Stimulated activated CD4-positive, alpha-beta T cell treated with anti-CD3 and anti-CD28 coated beads, Interleukin-15, amount 100 ng/mL, for 48 hours (primary cell): ENCODE measurements around the gene THOC7.

Experiments
- DNase-seq, 2 donors: peaks; one replicate each; pipeline ENCODE4 v3.0.0-alpha.2; 2020; ENCODE audit warnings: low read depth in 2 of 2

THOC7 gene

DNA sequence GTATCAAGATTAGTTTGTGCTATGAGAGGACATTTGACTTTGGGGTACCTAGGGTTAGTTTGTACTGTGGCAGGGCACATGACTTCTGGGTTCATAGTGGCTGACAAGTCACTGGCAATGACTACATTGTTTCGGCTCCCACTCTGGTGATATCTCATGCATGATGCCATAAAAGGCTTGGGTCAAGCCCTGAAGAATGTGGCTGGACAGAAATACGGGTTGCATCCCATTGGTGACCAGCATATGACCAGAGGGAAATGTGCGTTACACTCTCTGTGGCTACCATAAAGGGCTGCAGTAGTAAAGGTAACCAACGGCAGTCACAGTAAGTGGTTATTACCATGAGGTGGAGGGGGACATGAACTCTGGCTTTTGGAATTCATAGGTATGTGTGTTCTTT lies 18.4 kb downstream of the THOC7 start:
- no peak for DNase-seq

DNA sequence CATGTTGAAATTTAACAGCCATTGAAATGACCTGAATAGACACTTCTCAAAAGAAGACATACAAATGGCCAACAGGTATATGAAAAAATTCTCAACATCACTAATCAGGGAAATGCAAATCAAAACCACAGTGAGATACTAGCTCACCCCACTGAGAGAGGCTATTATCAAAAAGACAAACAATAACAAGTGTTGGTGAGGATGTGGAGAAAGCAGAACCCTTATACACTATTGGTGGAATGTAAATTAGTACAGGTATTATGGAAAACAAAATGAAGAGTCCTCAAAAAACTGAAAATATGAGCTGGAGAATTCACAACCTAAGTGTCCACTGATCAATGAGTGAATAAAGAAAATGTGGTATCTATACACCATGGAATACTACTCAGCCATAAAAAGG lies 21.5 kb downstream of the THOC7 start:
- no peak for DNase-seq

DNA sequence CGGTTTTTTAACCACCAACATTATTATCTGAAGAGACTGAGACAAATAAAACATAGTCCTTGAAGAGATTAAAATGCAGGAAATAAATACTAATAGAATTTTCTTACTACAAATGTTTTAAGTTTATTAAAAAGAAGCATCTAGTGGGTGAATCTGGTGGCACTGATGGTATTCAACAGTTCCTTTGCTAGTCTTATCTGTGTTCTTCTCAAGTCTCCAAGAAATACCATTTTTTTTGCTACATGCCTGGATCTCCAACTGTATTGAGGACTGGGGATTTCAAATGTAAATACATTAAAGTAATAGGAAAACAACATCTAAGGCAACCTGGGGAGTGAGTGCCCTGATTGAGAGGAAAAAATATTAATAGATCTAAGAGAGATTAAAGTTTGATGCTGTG lies 21.9 kb downstream of the THOC7 start:
- DNase-seq: no peak

DNA sequence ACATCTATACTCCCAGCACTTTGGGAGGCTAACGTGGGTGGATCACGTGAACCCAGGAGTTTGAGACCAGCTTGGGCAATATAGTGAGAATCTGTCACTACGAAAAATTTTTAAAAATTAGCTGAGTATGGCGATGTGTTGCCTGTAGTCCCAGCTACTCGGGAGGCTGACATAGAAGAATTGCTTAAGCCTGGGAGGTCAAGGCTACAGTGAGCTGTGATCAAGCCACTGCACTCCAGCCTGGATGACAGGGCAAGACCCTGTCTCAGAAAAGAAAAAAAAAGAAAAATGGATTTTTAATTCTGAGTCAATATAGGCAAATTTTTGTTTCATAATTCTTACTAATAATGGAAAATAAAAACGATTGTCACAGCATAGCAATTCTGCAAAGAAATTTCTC lies 31.2 kb downstream of the THOC7 start:
- DNase-seq: no peak

DNA sequence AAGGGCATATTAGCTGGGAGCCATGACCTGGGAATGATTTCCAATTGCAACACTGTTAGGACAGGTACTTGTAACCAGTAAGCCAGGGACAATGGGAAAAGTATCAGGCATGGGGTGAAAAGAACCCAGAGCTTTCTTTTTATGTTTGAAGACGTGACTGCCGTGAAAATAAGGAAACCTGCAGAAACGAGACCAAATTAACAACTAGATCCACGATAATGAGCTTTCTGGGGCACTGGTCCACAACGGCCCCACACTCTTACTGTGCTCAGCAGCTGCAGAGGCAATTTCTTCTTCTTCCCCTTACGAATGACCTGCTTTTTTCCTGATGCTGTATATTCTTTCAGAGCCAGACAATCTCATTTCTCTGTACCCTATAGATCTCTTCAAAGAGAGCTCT lies 33.1 kb downstream of the THOC7 start:
- DNase-seq: no peak

DNA sequence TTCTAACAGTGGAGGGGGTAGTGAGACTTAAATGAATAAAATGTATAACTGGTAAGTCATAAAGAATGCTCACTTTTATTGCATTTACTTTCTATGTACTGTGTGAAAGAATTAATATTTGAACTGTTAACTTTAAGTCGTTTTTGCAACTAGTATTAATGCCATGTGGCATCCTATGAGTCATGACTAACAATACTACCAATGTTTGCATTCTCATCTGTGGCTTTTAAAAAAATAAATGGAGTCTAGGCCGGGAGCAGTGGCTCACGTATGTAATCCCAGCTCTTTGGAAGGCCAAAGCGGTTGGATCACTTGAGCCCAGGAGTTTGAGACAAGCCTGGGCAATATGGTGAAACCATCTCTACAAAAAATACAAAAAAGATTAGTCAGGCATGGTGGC lies 39.3 kb downstream of the THOC7 start:
- no peak for DNase-seq

DNA sequence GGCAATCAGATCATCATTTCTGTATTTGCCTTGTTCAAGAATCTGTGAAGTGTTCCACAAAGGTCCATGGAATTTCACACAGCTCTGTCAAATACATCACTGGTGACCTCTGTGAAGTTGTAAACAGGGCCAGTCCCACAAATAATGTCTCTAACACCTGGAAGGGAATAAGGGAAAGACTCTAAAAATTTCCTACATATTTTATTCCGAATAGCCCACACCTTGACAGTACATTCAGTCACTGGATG lies 44.5 kb downstream of the THOC7 start, which contains the start of gene C3orf49:
C3orf49 (plus strand) TSS at position 149 of the 248 bp plus-strand sequence. CDS start 173 bp downstream, outside the sequence.
- no peak for DNase-seq

DNA sequence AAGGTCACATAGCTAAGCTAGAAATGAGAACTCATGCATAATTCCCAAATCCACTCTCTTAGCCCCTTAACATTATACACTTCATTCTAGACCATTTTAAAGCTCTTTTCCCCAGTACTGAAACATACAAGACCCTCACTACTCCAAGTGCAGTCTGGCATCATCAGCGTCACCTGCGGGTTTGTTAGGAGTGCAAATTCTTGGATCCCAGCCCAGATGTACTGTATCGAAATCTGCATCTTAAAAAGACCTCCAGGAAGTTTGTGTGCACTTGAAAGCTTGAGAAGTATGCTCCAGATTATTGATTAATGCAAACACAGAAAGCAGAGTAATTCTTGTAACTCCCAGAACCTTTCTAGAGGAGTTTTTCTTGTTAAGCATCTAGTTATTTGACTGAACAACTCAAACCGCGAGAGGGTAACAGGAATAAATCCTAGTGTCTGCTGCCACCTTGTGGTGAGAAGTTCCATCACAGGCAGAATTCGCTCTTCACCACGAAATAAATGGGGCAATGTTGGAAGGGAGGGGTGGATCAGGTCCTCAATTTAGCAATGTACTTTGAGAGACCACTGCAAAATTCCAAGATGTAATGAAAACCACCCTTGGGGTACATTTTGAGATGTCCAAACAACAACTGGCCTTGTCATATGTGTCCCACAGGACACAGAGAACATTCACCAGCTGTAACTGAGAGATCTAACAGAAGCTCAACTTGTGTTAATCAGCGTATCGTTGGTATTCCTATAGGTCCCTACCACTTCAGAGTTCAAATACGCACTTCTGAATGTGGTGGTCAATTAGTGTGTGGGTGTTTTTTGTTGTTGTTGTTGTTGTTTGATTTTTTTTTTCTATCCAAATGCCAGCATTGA lies 45.1 kb downstream of the THOC7 start:
- DNase-seq: peak; percentile 7 to 42

DNA sequence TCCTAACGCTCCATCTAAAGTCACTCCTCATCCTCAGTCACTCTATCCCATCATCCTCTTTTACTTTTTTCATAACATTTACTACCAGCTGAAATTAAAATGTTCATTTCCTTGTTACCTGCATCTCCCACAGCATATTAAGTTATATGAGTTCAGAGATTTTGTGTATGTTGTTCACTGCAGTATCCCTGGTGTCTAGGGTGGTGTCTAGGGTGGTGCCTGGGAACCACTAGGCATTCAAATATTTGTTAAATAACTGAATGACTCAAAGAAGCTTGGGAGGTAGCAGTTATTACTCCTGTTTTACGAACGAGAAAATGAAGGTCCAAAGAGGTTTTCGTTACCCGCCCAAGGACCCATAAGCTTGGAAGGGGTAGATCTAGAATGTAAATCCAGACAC lies 46.4 kb downstream of the THOC7 start:
- no peak for DNase-seq

DNA sequence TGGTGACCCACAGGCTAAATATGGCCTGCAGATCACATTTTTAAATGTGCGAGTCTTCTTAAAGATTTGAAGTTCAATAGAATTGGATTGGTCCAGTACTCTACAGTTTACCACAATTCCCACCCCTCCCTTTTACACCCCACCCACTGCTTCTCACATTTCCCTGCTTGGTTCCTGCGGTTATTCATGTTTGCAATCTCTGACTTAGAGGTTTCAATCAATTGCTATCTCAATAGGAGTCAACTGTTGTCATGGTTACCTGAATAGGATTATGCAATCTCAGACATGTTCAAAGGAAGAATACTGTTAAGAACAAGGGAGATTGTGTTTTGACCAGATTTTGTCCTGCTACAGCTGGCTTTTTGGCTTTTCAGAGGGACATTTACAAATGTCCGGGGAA lies 49.4 kb downstream of the THOC7 start:
- no peak for DNase-seq

DNA sequence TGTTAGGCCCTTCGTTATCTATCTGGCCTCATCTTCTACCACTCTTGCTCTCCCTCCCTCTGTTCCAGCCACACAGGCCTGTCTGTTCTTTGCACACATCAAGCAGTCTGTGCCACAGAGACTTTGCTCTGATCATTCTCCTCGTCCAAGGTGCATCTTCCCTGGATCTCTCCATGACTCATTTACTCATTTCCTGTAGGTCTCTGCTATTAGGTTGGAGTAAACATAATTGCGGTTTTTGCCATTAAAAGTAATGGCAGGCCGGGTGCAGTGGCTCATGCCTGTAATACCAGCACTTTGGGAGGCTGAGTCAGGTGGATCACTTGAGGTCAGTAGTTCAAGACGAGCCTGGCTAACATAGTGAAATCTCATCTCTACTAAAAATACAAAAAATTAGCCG lies 54.0 kb downstream of the THOC7 start:
- DNase-seq: no peak

DNA sequence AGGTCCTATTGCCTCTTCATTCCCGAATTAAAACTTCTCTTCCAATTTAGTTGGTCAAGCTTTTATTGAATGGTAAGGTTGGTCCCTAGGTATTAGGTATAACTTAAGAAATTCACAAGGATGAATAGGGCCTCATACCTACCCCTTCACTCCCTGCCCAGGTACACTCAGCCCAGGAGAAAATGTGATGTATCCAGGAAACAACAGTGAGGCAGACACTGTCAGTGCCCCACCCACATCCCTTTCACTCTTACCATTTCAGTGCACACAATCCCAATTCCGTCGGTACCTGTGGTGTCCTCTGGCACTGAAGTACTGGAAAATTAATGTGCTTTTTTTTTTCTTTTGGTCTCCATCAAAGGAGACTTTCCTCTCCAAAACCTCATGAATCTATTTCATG lies 55.0 kb downstream of the THOC7 start:
- DNase-seq: no peak

DNA sequence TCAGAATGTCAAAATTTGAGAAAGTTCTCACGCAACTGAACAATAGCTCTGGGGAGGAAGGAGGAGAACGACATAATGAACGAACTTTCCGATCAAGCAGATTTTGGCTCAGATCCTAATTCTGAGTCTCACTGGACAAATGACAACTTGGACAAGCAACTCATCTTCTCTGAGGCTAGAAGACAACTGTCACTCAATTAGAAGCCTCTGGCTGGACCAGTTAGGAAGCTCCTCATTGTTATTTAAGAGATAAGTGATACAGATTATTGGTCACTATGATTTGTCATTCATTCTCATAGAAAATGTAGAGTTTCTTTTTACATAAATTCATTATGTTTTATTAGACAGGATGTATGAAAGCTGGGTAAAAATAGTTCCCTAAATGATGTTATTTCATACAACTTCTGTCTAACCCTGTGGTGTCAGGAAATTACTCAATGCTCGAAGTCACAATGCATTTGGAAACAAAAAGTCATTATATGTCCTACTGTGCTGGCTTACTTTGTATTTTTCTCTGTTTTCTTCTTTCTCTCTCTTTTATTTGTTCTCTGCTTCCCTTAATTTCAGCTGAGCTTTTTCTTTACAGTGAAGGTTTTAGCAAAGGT lies 55.5 kb downstream of the THOC7 start:
- no peak for DNase-seq

DNA sequence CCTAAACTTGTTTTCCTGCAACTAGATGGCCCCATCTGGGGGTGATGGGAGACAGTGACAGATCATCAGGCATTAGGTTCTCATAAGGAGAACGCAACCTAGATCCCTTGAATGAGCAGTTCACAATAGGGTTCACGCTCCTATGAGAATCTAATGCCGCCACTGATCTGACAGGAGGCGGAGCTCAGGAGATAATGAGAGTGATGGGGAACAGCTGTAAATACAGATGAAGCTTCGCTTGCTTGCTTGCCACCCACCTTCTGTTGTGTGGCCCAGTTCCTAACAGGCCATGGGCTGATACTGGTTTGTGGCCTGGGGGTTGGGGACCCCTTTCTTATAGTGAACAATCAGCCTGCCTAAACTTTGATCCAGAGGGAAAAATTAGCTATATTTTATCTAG lies 59.7 kb downstream of the THOC7 start:
- DNase-seq: no peak

DNA sequence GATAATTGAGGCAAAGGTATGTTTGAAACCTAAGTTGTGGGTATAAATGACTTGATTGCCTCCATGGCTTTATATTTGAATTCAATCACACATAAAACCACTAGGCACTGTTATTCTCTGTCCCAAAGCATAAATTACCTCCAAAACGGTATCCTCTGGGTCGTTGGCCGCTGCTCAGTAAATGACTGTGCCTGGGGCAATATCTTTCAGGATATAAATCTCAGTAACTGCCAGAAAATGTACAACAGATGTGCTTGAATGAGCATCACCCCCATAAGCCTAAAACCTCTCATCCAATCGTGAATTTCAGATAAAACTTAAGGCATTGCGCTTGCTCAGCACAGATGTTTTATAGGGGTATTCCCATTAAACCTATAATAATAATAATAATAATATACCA lies 63.5 kb downstream of the THOC7 start:
- DNase-seq: no peak

DNA sequence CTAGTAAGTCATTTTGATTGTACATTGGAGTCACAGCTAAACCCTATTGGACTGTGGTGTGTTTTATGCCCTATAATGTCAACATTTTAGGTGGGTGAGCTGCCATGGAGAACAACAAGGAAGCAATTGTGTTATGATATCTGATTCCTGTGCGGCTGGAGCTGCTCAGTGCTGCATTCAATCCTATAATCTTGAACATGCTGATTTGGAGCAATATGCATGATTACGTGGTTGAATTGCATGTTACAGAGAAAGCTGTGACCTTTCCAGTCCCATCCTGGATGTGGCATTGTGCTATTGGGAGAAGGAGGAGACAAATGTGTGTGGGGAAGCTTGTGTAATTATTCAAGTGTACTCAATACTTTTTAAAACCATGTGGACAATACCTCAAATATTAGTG lies 64.7 kb downstream of the THOC7 start:
- DNase-seq: no peak

DNA sequence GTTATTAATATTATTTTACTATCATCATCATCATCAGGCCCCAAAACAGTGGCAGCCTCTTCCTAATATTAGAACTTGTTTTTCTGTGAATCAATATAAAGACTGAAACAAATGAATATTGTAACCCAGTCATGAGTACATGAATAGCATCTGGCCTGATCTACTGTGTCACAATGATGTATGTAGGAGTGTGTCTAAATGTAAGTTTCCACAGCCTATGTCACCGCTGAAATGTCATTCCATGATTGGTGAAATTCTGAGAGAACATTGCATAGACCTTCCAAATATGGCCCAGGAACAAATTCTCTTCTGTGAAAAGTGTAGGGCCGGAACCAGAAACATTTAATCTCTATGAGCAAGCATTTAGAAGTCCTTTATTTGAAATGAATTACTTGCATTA lies 65.1 kb downstream of the THOC7 start:
- no peak for DNase-seq

DNA sequence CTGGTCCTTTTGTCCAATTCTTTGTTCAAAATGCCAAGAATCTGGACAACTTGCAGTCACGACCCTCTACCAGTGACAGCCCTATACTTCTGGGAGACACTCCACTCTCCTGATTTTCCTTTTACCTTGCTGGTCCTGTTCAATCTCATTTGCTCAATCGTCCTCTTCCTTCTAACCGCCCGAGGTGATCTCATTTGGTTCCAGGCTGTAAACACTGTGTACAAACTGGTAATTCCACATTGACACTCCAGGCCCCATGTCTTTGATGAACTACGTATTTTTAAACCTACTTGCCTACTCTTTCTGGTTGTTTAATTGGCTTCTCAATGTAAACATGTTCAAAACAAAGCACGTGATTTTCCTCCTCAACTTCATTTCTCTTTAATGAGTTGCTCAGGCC lies 68.2 kb downstream of the THOC7 start:
- no peak for DNase-seq

DNA sequence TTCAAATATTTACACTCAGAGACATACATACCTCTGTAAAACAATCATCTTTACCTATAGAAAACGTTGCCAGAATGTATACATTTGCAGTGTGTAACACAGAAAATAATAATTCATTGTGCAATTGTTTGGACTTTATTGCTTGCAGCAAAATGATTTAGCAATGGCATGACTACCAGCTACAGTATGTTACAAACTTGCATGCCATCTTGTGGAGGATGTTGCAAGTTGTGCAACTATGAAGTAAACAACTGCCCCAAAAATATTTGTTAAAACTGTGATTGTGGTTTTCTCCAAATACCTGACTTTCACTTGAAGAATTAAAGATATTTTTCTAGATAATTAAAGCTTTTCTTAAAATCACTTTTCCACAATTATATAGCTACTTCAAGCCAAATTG lies 71.6 kb downstream of the THOC7 start:
- no peak for DNase-seq
